Choroid plexus epithelial cell (primary cell): ENCODE data around the gene AWAT2.
"Not testable (repeated sequence)": the region's sequence is repeated elsewhere in the genome, so short reads cannot be mapped to it uniquely, and the experiment has no call there.

ENCODE experiments used
- DNase-seq: peaks from one replicate; pipeline ENCODE4 v3.0.0-alpha.2; 2010; ENCODE audit warnings: low read depth
- H3K4me3 ChIP-seq: 2 replicates; pipeline ENCODE4 v1.5.1; 2011; ENCODE audit warnings: low read depth, mild to moderate bottlenecking, control low read depth, low read length, moderate library complexity
- CTCF ChIP-seq: conservative IDR thresholded peaks from 2 replicates; pipeline ENCODE4 v1.5.1; 2011; ENCODE audit warnings: low read depth, mild to moderate bottlenecking, control low read depth, inconsistent platforms, low read length, moderate library complexity

Gene AWAT2

GRCh38 chrX:70001708-70002341 lies 47.9 kb downstream of the AWAT2 start:
- TF ChIP-seq CTCF, result no peak

GRCh38 chrX:70001269-70001668 lies 48.5 kb downstream of the AWAT2 start:
- DNase-seq, result no peak
- H3K4me3 ChIP-seq, result no peak overlapping the region
- no peak for TF ChIP-seq CTCF

More at GRCh38 chrX:70001708-70002341, 47.9 kb downstream of the AWAT2 start:
- H3K4me3 ChIP-seq, result no peak overlapping the region
- DNase-seq, result no peak

- H3K4me3 ChIP-seq, DNase-seq: not testable (repeated sequence)
Observed at GRCh38 chrX:69998299-69998698, 51.4 kb downstream of the AWAT2 start.

GRCh38 chrX:69996113-69996468 lies 53.6 kb downstream of the AWAT2 start:
- no peak for DNase-seq
- no peak overlapping the region for H3K4me3 ChIP-seq
- no peak for TF ChIP-seq CTCF

GRCh38 chrX:69995362-69996112 lies 54.2 kb downstream of the AWAT2 start:
- DNase-seq, result no peak
- TF ChIP-seq CTCF, result no peak
- no peak overlapping the region for H3K4me3 ChIP-seq

- no peak for DNase-seq
- TF ChIP-seq CTCF, result no peak
- H3K4me3 ChIP-seq, result no peak overlapping the region
Observed at GRCh38 chrX:69993494-69993893, 56.2 kb downstream of the AWAT2 start.

- DNase-seq, result no peak
- H3K4me3 ChIP-seq, result no peak overlapping the region
- no peak for TF ChIP-seq CTCF
Observed at GRCh38 chrX:69991685-69992084, 58.1 kb downstream of the AWAT2 start.
